SU-DHL-6 (cell line): ENCODE results near the gene TMIE.

Experiments used
- CTCF ChIP-seq: fragments of 200-600 bp; sonication (generic); IDR thresholded peaks from one replicate; pipeline ENCODE4 v1.5.1; 2017; ENCODE audit warnings: antibody characterized with exemption, mild to moderate bottlenecking, low read length, moderate library complexity; ENCODE audit not compliant: insufficient read depth, poor library complexity, severe bottlenecking
- EZH2phosphoT487 ChIP-seq: fragments of 200-600 bp; sonication (generic), shearing (Covaris generic); conservative IDR thresholded peaks from 2 replicates; pipeline ENCODE4 v1.6.1; 2018; ENCODE audit warnings: mild to moderate bottlenecking, antibody characterized with exemption, low read length, moderate library complexity, mixed read lengths

DNA sequence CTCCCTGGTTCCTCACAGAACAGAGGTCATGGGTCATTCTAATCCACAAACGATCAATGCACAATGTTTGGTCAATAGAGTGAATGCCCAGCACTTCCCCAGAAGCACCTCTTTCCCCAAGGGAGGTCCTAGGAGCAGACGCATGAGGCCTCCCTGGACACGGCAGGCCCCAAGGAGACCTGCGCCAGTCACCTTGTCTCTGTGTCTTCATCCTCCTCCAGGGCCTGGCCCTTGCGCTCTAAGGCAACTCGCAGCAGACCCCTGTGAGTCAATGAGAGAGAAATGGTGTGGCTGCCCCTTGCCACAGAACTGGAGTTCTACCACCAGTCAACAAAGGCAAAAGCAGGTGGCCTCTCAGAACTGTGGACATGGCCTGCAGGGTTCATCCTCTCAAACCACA is 25.8 kb upstream of the TMIE start:
- TF ChIP-seq CTCF (no peak), EZH2phosphoT487 (no peak)
